NCI-H2107 treated with DMSO at 0.1 percent for 48 hours (cell line): ENCODE results near the gene RNF125.
"Not testable (repeated sequence)": the region's sequence is repeated elsewhere in the genome, so short reads cannot be mapped to it uniquely, and the experiment has no call there.

Source experiments
- DNase-seq: peaks from one replicate; lab custom pipeline; 2025; ENCODE audit not compliant: unreplicated experiment; lab: John Stamatoyannopoulos, UW

Gene RNF125

DNA sequence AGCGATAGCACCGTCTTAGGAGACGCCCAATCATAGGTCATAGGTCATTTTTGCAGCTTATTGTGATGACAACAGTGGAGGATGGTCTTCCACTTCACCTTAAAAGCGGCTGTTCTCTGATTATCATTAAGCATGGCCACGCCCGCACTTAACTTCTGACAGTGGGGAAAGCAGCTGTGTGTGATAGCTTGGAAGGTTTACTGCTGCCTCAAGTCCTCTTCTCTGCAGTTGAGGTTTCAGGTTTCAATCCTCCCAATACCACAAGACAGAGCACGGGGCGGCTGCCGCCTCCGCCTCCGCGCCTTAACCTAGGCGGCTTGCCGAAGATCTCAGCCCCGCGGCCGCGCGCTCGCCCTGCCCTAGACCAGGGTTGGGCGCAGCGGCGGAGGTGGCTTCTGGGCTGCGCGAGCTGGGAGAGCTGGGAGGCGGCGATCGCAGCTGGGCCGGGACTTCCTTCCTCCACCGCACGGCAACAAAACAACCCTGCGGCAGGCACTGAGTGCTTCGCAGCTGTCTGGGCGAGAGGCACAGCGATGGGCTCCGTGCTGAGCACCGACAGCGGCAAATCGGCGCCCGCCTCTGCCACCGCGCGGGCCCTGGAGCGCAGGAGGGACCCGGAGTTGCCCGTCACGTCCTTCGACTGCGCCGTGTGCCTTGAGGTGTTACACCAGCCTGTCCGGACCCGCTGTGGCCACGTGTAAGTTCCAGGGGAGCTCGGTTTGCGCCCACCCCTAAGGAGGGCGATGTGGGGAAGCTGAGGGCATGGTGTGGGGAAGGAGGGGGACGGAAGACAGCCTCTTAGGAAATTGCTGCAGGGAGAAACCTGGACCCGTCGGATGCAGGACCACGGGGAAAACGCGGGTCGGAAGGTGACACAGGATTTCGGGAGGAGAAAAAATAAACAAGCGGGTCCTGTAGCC, at the start of gene RNF125:
TSS of gene RNF125 (plus strand) at position 495 of the 920 bp plus-strand sequence. CDS start at position 534, 39 bp downstream.
- DNase-seq, result peak; percentile 38

DNA sequence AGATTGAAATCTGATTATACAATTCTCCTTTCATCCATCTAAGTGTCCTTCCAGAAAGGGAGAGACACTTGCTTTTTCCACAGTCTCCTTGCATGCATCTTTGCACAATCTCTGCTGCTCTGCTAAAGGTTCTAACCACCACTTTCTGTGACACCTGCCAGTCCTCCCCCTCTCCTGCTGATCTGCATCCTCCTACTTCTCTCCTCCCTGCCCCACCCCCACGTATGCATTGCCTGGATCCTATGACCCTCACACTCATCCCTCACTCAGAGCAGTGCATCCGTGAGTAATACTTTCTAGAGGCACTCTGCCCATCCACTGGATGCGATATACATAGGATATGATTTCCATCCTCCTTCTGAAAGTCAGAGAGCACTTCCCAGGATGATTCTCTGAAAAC, 48.0 kb upstream of the RNF125 start:
- DNase-seq, result no peak

GRCh38 chr18:31973929-31974546, 44.6 kb upstream of the RNF125 start:
- no peak for DNase-seq

- DNase-seq, result no peak
These were observed 42.4 kb upstream of the RNF125 start for GRCh38 chr18:31976242-31976641.

- DNase-seq, result peak; percentile 6
These were observed 41.3 kb upstream of the RNF125 start for GRCh38 chr18:31977270-31977872.

GRCh38 chr18:31978616-31979015, 40.0 kb upstream of the RNF125 start:
- DNase-seq, result no peak

- DNase-seq, result no peak
These were observed 38.9 kb upstream of the RNF125 start for GRCh38 chr18:31979714-31980113.

DNA sequence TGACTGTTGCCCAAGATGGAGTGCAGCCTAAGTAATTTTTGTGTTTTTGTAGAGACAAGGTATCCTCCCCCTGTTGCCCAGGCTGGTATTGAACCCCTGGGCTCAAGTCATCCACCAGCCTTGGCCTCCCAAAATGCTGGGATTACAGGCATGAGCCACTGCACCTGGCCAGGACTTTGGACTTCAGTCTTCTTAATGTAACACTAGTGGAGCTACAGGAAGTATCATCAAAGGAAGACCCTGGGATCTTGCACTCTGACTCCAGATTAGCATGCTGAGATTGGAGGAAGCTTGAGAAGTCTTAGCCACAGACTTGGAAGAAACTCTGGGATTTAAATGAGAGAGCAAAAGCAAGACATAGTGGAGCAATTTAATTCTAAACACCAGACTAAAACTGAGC, 37.8 kb upstream of the RNF125 start:
- DNase-seq, result no peak

GRCh38 chr18:31983020-31983419, 35.6 kb upstream of the RNF125 start:
- DNase-seq, result no peak

DNA sequence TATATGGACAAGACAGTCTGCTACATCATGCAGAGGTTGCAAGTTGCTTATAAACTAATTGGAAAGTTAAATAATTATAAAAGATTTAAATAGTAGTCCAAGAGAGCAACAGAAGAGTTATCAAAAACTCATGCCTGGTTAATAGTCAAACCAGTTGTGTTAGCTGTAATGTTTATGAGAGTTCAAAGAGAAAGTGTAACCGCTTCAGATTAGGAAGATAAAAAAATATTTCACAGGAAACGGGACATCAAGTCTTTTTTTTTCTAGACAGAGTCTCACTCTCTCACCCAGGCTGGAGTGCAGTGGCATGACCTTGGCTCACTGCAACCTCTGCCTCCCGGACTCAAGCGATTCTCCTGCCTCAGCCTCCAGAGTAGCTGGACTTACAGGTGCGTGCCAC, 34.6 kb upstream of the RNF125 start:
- no peak for DNase-seq

DNA sequence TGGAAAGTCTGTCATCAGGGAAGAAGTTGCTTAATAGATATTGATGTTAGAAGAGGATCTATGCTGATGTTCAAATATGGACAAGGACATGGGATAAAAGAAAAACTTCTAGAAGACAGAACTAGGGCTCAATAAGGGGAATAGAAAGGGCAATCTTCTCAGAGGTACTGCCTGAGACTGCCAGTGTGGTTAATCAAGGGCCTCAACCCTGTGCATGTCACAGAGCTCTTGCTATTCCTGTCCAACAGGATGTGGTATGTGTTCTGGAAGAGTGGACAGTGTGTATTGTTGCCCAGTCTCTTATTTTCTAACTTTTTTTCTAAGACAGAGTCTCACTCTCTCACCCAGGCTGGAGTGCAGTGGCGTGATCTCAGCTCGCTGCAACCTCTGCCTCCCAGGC, 27.8 kb upstream of the RNF125 start:
- DNase-seq, result no peak

- no peak for DNase-seq
These were observed 22.6 kb upstream of the RNF125 start for GRCh38 chr18:31996007-31996406.

GRCh38 chr18:31998880-31999412, 19.7 kb upstream of the RNF125 start:
- no peak for DNase-seq

DNA sequence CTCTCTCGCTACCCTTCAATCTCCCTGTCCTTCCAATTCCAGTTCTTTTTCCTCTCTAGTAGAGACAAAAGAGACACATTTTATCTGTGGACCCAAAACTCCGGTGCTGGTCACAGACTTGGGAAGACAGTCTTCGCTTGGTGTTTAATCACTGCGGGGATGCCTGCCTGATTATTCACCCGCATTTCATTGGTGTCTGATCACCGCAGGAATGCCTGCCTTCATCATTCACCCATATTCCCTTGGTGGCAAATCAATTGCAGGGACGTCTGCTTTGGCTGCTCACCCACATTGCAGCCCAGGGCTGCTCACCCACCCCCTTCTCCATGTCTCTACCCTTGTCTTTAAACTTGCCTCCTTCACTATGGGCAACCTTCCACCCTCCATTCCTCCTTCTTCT, 17.5 kb upstream of the RNF125 start:
- not testable (repeated sequence) for DNase-seq

DNA sequence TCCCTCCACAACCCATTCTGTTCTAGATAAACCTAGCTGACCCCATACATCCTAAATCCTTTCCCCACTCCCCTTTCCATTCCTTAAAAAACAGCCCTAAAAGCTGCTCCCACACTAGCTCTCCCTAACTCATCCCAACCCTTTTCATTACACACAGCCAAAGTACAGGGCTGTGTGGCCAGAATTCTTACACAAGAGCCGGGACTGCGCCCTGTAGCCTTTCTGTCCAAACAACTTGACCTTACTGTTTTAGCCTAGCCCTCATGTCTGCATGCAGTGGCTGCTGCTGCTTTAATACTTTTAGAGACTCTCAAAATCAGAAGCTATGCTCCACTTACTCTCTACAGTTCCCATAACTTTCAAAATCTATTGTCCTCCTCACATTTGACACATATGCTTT, 14.8 kb upstream of the RNF125 start:
- DNase-seq, result not testable (repeated sequence)

DNA sequence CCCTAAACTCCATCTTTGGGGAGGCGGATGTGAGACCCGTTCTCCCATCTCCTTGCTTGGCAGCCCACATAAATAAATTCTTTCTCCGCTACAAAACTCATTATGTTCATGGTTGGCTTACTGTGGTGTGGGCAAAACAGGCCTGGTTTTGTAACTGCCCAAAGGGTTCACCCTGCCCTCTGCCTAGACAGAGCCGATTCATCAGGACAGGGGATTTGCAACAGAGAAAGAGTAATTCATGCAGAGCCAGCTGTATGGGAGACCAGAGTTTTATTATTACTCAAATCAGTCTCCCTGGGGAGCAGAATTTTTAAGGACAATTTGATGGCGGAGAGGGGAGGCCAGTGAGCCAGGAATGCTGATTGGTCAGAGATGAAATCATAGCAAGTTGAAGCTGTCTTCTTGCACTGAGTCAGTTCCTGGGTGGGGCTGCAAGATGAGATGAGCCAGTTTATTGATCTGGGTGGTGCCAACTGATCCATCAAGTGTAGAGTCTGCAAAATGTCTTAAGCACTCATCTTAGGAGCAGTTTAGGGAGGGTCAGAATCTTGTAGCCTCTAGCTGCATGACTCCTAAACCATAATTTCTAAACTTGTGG, 8.4 kb upstream of the RNF125 start:
- DNase-seq, result no peak

DNA sequence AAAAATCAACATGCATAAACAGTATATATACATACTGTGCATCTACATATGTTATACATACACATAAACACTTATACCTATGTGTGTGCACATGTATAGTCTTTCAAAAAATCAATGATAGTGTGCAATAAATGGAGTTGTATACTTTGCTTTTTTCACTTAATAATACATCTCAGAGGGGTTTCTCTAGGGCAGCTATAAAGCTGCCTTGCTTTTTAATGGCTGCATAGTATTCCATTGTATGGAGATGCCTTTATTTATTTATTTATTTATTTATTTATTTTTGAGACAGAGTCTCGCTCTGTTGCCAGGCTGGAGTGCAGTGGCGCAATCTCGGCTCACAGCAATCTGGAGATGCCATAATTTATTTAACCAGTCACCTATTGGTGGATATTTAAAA, 7.4 kb upstream of the RNF125 start:
- DNase-seq, result no peak

DNA sequence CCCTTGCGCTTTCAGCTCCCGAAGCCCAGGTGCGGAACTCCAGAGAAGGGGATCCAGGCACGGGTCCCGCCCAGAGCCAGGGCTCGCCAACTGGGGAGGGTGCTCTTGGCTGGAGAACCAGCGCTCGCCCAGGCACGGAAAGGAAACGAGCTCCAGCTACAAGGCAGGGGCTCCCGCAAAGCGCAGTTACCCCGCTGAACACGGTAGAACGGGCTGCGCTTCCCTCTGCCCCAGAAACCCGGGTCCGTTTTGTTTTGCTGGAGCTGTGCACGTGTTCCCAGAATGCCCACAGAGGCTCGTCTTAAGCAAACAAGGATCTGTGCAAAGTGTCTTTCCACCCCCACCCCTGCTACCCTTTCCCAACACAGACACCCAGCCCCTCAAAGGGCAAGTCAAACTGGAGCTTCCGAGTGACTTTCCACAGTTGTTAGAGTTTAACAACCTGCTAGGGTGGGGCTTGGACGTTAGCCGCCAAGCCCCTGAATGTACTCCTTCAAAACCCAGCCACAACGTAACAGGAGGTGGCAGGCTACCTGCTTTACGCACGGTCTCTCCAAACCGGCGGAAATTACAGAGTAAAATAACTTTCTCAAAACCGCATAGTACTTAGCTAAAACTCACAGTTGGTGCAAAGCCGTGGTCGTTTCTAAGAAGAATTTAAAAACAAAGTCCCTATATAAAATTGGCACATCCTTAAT, 775 bp downstream of the RNF125 start:
- DNase-seq, result peak; percentile 5

DNA sequence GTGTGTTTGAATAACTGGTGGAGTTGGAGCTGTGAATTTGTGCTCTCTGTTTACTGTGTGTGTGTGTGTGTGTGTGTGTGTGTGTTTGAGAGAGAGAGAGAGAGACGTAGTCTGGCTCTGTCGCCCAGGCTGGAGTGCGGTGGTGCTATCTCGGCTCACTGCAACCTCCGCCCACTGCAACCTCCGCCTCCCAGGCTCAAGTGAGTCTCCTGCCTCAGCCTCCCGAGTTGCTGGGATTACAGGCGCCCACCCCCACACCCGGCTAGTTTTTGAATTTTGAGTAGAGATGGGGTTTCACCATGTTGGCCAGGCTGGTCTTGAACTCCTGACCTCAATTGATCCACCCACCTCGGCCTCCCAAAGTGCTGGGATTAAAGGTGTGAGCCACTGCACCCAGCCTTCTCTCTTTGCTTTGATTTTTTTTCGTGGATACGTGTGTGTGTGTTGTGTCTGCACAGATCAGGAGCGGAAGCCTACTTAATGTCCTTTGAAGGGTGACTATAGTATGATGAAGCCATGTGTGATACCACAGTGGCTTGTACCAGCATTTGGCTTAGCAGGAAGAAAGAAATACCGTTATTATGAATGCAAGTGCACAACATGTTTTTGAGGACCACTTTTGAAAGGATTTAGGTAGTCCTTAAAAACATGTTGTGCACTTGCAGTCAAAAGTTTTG, 1.5 kb downstream of the RNF125 start:
- not testable (repeated sequence) for DNase-seq
